HepG2 (cell line): ENCODE results near the gene ZBED1. TPM values are rescaled to one million over a fixed set of nuclear protein-coding genes. Genes with fewer than 3 reads are reported as not detected.

Source experiments
- ATAC-seq: fragments of 200-7000 bp; cut with Tn5 transposase; 3 replicates; pipeline ENCODE4 v1.9.1; 2020; ENCODE audit warnings: mild to moderate bottlenecking, moderate library complexity
- BruUV-seq: library from RNA; stranded (reverse); fragments of 400-500 nt; replicated peaks from 2 replicates; lab custom pipeline; 2021; lab: Mats Ljungman, UMichigan
- CTCF ChIA-PET: fragments of 300-600 bp; formaldehyde crosslinking; extraction: SDS; loops from one replicate; lab custom pipeline; 2021; ENCODE audit warnings: low total read pairs, inconsistent platforms, low intra/inter-chr PET ratio; lab: Yijun Ruan, JAX
- POLR2A ChIA-PET: fragments of 350-600 bp; sonication (Branson Sonifier 250); formaldehyde crosslinking; loops from one replicate; lab custom pipeline; 2020; ENCODE audit warnings: antibody characterized with exemption, inconsistent platforms; lab: Yijun Ruan, JAX
- DNase-seq: peaks from one replicate; pipeline ENCODE4 v3.0.0-alpha.2; 2015; ENCODE audit warnings: low spot score
- FAIRE-seq: peaks from 3 replicates; lab custom pipeline; 2011; peaks lifted over from hg19 to GRCh38; lab: Jason Lieb, UNC
- H2AFZ ChIP-seq: one replicate; pipeline ENCODE4 v1.6.1; 2011; ENCODE audit warnings: low read length, inconsistent platforms
- H3K27ac ChIP-seq: fragments of 300-600 bp; 3 replicates; pipeline ENCODE4 v1.8.0; 2011; ENCODE audit warnings: mixed run types, mild to moderate bottlenecking, mixed read lengths, low read length, inconsistent platforms; ENCODE audit not compliant: insufficient read depth; ENCODE audit errors: extremely low read length
- H3K27me3 ChIP-seq, 2 experiments: fragments of 200-600 bp in 1 of 2; 2 replicates in 1 of 2; 3 replicates in 1 of 2; pipeline versions ENCODE4 v1.6.0 to v1.8.0; 2011; ENCODE audit warnings: low read length in 2 of 2, mild to moderate bottlenecking in 2 of 2, moderate library complexity in 2 of 2, inconsistent platforms in 1 of 2; ENCODE audit not compliant: insufficient read depth in 2 of 2, control insufficient read depth in 1 of 2
- H3K36me3 ChIP-seq, 2 experiments: fragments of 200-600 bp in 1 of 2; replicated peaks in 1 of 2; 2 replicates in 1 of 2; 3 replicates in 1 of 2; pipeline versions ENCODE4 v1.5.1 to v1.8.0; 2011; ENCODE audit warnings: low read length in 2 of 2, inconsistent platforms in 1 of 2; ENCODE audit not compliant: insufficient read depth in 2 of 2, control insufficient read depth in 1 of 2
- H3K4me1 ChIP-seq: 2 replicates; pipeline ENCODE4 v1.5.1; 2012; ENCODE audit warnings: low read length, inconsistent platforms; ENCODE audit not compliant: insufficient read depth
- H3K4me2 ChIP-seq: 2 replicates; pipeline ENCODE4 v1.6.0; 2011; ENCODE audit warnings: low read depth, low read length, inconsistent platforms
- H3K4me3 ChIP-seq, 3 experiments: fragments of 200-600 bp in 1 of 3; sonication (generic), shearing (Covaris generic) in 1 of 3; replicated peaks in 1 of 3; 2 replicates each; pipeline ENCODE4 v1.5.1; 2011 to 2016; ENCODE audit warnings: low read length in 3 of 3, inconsistent platforms in 2 of 3, low read depth in 2 of 3, mild to moderate bottlenecking in 2 of 3, control low read depth in 1 of 3, mixed read lengths in 1 of 3; ENCODE audit not compliant: insufficient read depth in 1 of 3
- H3K79me2 ChIP-seq: one replicate; pipeline ENCODE4 v1.6.1; 2011; ENCODE audit warnings: low read length, inconsistent platforms; ENCODE audit not compliant: insufficient read depth
- H3K9ac ChIP-seq: 2 replicates; pipeline ENCODE4 v1.6.0; 2011; ENCODE audit warnings: mild to moderate bottlenecking, low read depth, low read length, inconsistent platforms; ENCODE audit not compliant: insufficient read depth
- H3K9me3 ChIP-seq: 2 replicates; pipeline ENCODE4 v1.5.1; 2012; ENCODE audit warnings: mild to moderate bottlenecking, low read length
- H4K20me1 ChIP-seq: 2 replicates; pipeline ENCODE4 v1.6.0; 2011; ENCODE audit warnings: inconsistent platforms, mild to moderate bottlenecking, low read length, moderate library complexity; ENCODE audit not compliant: insufficient read depth
- AGO2 ChIP-seq: fragments of 200-400 bp; formaldehyde crosslinking; optimal IDR thresholded peaks from 2 replicates; pipeline ENCODE3; 2017; ENCODE audit warnings: mild to moderate bottlenecking, low read depth, low read length, moderate library complexity
- GABPA ChIP-seq, 2 experiments: IDR thresholded peaks; 2 replicates each; pipeline ENCODE4 v1.6.1; 2011 to 2016; ENCODE audit warnings: low read depth in 2 of 2, low read length in 1 of 2, missing biosample characterization in 1 of 2, missing genetic modification characterization in 1 of 2
- IKZF4 ChIP-seq: sonication (generic); formaldehyde crosslinking; IDR thresholded peaks from 2 replicates; pipeline ENCODE4 v1.5.1; 2020; ENCODE audit warnings: borderline replicate concordance, mild to moderate bottlenecking, low read depth, missing genetic modification reagents; ENCODE audit errors: not compliant biosample characterization
- NBN ChIP-seq: fragments of 450-650 bp; conservative IDR thresholded peaks from 2 replicates; pipeline ENCODE4 v1.6.1; 2017
- REPIN1 ChIP-seq: sonication (generic); formaldehyde crosslinking; IDR thresholded peaks from 2 replicates; pipeline ENCODE4 v1.8.0; 2022; ENCODE audit warnings: missing genetic modification reagents, low read depth, mild to moderate bottlenecking, borderline replicate concordance
- XBP1 ChIP-seq: sonication (generic); formaldehyde crosslinking; IDR thresholded peaks from 2 replicates; pipeline ENCODE4 v1.5.0; 2020; ENCODE audit warnings: missing genetic modification reagents
- YEATS4 ChIP-seq: sonication (generic); formaldehyde crosslinking; IDR thresholded peaks from 2 replicates; pipeline ENCODE4 v1.4.0; 2020; ENCODE audit warnings: missing genetic modification reagents, borderline replicate concordance
- ZBTB43 ChIP-seq: sonication (generic); formaldehyde crosslinking; conservative IDR thresholded peaks from 2 replicates; pipeline ENCODE4 v1.4.0; 2020; ENCODE audit warnings: missing genetic modification reagents
- ZNF121 ChIP-seq: sonication (generic); formaldehyde crosslinking; IDR thresholded peaks from 2 replicates; pipeline ENCODE4 v1.5.0; 2020; ENCODE audit warnings: mild to moderate bottlenecking, missing genetic modification reagents
- ZNF564 ChIP-seq: sonication (generic); formaldehyde crosslinking; IDR thresholded peaks from 2 replicates; pipeline ENCODE4 v1.8.1; 2023; ENCODE audit warnings: mild to moderate bottlenecking, missing genetic modification reagents
- ZNF781 ChIP-seq: sonication (generic); formaldehyde crosslinking; IDR thresholded peaks from 2 replicates; pipeline ENCODE4 v1.5.1; 2020; ENCODE audit warnings: borderline replicate concordance, mild to moderate bottlenecking, missing genetic modification reagents; ENCODE audit errors: not compliant biosample characterization
- ZNF878 ChIP-seq: sonication (generic); formaldehyde crosslinking; IDR thresholded peaks from 2 replicates; pipeline ENCODE4 v1.8.1; 2023; ENCODE audit warnings: mild to moderate bottlenecking, missing genetic modification reagents, moderate library complexity
- ZSCAN25 ChIP-seq: sonication (generic); formaldehyde crosslinking; IDR thresholded peaks from 2 replicates; pipeline ENCODE4 v1.8.0; 2022; ENCODE audit warnings: mild to moderate bottlenecking, missing genetic modification reagents
- WGBS: methylation state at CpG from one replicate; pipeline ENCODE4 v1.1.6; 2017; ENCODE audit warnings: low lambda C conversion rate; 5-methylcytosine and 5-hydroxymethylcytosine counted together
- in situ Hi-C: cut with HindIII; loops from 2 replicates; pipeline ENCODE4 v1.10.0; 2017; ENCODE audit warnings: low pct_unique_long_range_greater_than_20kb; ENCODE audit not compliant: extremely low pct_ligation_motif_present
- intact Hi-C: fragments of 100-400 bp; cut with micrococcal nuclease; formaldehyde crosslinking; loops from one replicate; pipeline ENCODE4 v1.10.0; 2022; ENCODE audit not compliant: unreplicated experiment
- polyA plus RNA-seq, 8 experiments: library from polyadenylated mRNA; depleted of rRNA in 3 of 8; stranded (reverse) in 7 of 8; unstranded in 1 of 8; fragments of >200 nt; fragmentation: Illumina TruSeq in 4 of 8; extraction: Trizol in 4 of 8; gene quantifications; 2 replicates each; pipeline versions ENCODE4 v1.2.1 to v1.2.3, GENCODE V29; 2011 to 2016; ENCODE audit warnings: low read depth in 4 of 8, missing spikeins in 1 of 8, mixed read lengths in 1 of 8; ENCODE audit not compliant: insufficient read depth in 1 of 8
- total RNA-seq, 5 experiments: library from RNA; depleted of rRNA; stranded (reverse); fragments of >200 nt; fragmentation: Illumina TruSeq; extraction: Trizol; gene quantifications; 2 replicates each; pipeline ENCODE4 v1.2.3, GENCODE V29; 2016; ENCODE audit warnings: low read depth in 1 of 5
- TF ChIP-seq, protein P1 (sequence below): IDR thresholded peaks from 2 replicates; pipeline ENCODE4 v1.6.1; 2012; ENCODE audit warnings: inconsistent platforms
- TF ChIP-seq, protein P2 (sequence below): IDR thresholded peaks from 2 replicates; pipeline ENCODE4 v1.6.1; 2016; ENCODE audit warnings: low read depth, control low read depth

ZBED1 gene
- total and polyA plus RNA-seq, 2 of the 13 experiments (the other 11 are each of a cell fraction or from before 2014, with no cell fraction given) = 20.0 to 29.8 TPM

DNA sequence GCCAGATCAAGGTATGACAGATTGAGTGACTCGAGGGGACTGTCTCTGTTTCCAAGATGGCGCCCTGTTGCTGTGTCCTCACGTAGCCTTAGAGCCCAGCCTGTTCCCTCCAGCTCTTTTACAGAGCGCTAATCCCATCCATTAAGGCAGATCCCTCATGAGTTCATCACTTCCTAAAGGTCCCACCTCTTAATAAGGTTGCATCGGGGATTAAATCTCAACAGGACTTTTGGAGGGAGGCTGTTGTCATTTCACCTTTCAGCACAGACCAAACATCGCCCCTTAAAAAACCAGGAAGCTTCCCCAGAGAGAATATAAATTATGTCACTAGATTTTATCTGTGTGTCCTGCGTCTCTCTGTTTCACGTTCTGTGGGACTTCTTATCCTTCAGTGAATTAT, 32.6 kb upstream of the ZBED1 start:
- H3K36me3 ChIP-seq = no peaks in the 10 kb centered on the region
- no peak overlapping the region for H3K4me2 ChIP-seq
- H3K4me1 ChIP-seq = peaks cover 2% of the 10 kb centered on the region; the same call in 1 of the 2 replicates
- H2AFZ ChIP-seq = no peak overlapping the region
- no peak for DNase-seq
- no peak overlapping the region for H3K27ac ChIP-seq
- H3K9me3 ChIP-seq = no peaks in the 10 kb centered on the region
- CTCF ChIA-PET = no interaction called here
- H3K4me3 ChIP-seq = no peak overlapping the region
- no peak overlapping the region for H3K9ac ChIP-seq
- no peaks in the 10 kb centered on the region for H3K79me2 ChIP-seq
- POLR2A ChIA-PET = no interaction called here
- no peaks in the 10 kb centered on the region for H4K20me1 ChIP-seq
- no peak for FAIRE-seq
- peaks cover 0 to 2% of the 10 kb centered on the region in 2 experiments; a peak in 2 of 5 replicates for H3K27me3 ChIP-seq
- 55% methylated on average over 7 of the region's 8 CpGs for WGBS
- intact Hi-C loops (no loop called here), in situ Hi-C loops (no loop called here)
- no TSS peak for BruUV-seq
- ATAC-seq = no peak
- no peak for TF ChIP-seq ZNF121 (CRISPR knock-in tag)
- TF ChIP-seq, protein P1, sequence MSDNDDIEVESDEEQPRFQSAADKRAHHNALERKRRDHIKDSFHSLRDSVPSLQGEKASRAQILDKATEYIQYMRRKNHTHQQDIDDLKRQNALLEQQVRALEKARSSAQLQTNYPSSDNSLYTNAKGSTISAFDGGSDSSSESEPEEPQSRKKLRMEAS = no peak
- TF ChIP-seq AGO2 = no peak
- no peak for TF ChIP-seq REPIN1 (CRISPR knock-in tag)
- no peak for TF ChIP-seq NBN
- no peak for TF ChIP-seq ZSCAN25
- no peak for TF ChIP-seq YEATS4 (CRISPR knock-in tag)
- TF ChIP-seq GABPA (IDR thresholded peaks at IDR 0.05; ENCODE audit: low read depth, low read length) = no peak
- no peak for TF ChIP-seq GABPA (CRISPR knock-in tag; IDR thresholded peaks at IDR 0.05; ENCODE audit: low read depth)
- TF ChIP-seq, all 625 proteins: peak for 0

- DNase-seq = no peak
- intact Hi-C loops = no loop called here
- H3K79me2 ChIP-seq = no peaks in the 10 kb centered on the region
- no peak overlapping the region for H3K9ac ChIP-seq
- ChIA-PET CTCF (no interaction called here), POLR2A (no interaction called here)
- 62% methylated on average over 10 of the region's 10 CpGs for WGBS
- FAIRE-seq = no peak
- no peak overlapping the region for H3K27ac ChIP-seq
- H2AFZ ChIP-seq = no peak overlapping the region
- H3K4me1 ChIP-seq = peaks cover 6% of the 10 kb centered on the region
- H3K4me2 ChIP-seq = no peak overlapping the region
- peaks cover 0 to 11% of the 10 kb centered on the region in 2 experiments; a peak in 2 of 5 replicates for H3K27me3 ChIP-seq
- H3K36me3 ChIP-seq = no peaks in the 10 kb centered on the region
- ATAC-seq = no peak
- H4K20me1 ChIP-seq = no peaks in the 10 kb centered on the region
- no peaks in the 10 kb centered on the region for H3K9me3 ChIP-seq
- no peak overlapping the region for H3K4me3 ChIP-seq
- no TSS peak for BruUV-seq
- in situ Hi-C loops = no loop called here
- TF ChIP-seq IKZF4 (CRISPR knock-in tag) (no peak), ZBTB43 (CRISPR knock-in tag) (no peak), ZNF564 (CRISPR knock-in tag) (no peak), ZNF781 (no peak), XBP1 (CRISPR knock-in tag) (no peak), ZNF878 (CRISPR knock-in tag) (no peak)
- TF ChIP-seq, protein P2, sequence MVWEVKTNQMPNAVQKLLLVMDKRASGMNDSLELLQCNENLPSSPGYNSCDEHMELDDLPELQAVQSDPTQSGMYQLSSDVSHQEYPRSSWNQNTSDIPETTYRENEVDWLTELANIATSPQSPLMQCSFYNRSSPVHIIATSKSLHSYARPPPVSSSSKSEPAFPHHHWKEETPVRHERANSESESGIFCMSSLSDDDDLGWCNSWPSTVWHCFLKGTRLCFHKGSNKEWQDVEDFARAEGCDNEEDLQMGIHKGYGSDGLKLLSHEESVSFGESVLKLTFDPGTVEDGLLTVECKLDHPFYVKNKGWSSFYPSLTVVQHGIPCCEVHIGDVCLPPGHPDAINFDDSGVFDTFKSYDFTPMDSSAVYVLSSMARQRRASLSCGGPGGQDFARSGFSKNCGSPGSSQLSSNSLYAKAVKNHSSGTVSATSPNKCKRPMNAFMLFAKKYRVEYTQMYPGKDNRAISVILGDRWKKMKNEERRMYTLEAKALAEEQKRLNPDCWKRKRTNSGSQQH = no peak
Observed at GRCh38 chrX:2526390-2526789, 25.6 kb upstream of the ZBED1 start.
